Superior temporal gyrus (tissue), 1 donor: ENCODE results near the gene ZSWIM4.
"Not testable (repeated sequence)": the region's sequence is repeated elsewhere in the genome, so short reads cannot be mapped to it uniquely, and the experiment has no call there.

Source experiments
- DNase-seq: peaks from one replicate; pipeline ENCODE4 v3.0.0-alpha.2; 2016; ENCODE audit errors: extremely low spot score

ZSWIM4 gene

DNA sequence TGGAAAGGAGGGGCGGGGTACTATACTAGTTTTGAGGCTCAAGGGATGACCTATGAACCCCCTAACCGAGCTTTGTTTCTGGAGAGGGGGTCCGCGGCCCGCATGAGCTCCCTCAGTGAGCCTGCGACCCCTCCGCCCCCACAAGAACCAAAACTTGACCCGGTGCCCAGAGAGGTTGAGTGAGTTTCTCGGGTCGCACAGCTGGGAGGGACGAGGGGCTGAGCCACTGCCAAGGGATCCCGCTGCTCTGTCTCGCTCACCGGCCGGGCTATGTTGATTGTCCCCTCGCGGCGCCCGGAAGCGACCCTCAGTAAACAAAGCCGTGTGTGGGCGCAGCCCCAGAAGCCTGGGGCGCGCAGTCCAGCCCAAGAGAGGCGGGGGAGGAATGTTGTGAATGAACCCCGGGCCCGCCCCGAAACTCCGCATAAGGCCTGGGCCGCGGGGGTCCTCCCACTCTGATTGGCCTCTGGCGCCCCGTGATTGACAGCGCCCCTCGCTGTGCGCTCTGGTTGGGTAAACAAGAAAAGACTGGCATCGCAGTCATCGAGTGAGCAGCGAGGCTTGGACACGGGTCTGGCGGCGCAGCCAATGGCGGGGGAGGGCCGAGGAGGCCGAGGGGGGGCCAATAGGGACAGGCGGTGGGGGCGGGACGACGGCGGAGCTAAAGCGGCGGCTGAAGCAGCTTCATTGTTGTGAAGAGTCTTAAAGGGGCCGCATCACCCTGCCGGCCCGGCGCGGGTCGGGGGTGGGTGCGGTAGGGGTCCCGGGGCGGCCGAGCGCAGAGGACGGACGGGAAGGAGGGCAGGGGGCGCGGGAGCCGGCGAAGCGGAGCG lies at the start of gene ZSWIM4:
TSS of gene ZSWIM4 (plus strand) at position 687 of the 833 bp plus-strand sequence. CDS start 206 bp downstream, outside the sequence.
- peak; percentile 99 for DNase-seq

DNA sequence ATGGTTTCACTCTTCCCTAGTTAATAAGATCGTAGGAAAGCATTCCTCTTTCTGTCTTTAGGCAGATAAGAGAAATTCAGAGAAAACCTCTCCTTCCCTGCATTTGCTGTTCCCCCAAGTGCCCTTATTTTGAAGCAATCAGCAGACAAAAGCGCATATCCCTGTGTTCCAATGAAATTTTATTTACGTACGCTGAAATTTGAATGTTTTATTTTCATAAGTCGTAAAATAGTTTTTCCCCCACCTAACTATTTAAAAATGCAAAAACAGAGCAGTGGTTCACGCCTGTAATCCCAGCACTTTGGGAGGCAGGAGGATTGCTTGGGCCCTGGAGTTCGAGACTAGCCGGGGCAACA lies 48.2 kb upstream of the ZSWIM4 start:
- DNase-seq, result no peak

DNA sequence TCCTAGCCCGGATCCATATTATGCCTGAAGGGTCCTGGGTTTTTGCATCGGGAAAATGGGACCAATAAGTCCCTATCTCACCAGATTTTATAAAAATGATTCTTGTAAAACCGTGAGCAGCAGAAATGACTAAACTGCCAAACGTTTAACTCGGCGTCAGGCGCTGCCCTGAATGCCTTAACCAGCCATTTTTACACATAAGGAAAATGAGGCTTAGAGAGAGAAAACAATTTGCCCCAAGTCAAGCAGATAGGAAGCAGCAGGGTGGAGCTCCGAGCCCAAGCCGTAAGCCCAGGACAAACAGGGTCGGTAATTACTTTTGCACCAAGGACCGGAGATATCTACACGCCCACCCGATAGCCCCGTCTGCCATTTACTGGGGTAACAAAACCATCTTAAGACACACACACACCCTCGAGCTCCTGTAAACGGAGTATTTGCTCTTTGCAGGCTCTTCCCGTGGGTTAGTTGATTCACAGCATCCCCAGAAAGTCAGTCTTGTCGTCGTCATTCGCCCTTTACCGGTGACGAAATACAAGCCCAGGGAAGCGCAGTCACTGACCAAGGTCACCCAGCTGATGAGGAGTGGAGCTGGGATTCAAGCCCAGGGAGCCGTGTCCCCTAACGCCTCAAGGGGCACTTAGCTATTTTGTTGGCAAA lies 46.9 kb upstream of the ZSWIM4 start:
- DNase-seq, result peak; percentile 29

DNA sequence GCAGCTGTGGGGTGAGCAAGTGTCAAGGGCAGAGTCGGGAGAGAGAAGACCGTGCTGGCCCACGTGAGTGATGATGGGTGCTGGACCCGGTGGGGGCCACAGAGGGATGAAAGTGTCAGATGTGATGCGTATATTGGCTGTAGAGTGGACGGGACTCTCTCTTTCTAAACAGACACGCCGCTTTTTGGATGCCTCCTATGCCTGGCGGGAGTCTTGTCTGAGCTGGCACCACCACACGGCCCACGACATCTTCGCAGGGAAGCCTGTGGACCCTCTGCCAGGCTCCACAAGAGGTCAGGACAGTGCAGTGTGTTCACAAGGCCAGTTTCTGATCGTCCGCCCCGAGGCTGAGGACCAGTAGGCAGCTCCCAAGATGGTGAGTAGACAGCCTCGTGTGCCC lies 43.8 kb upstream of the ZSWIM4 start:
- DNase-seq, result no peak

DNA sequence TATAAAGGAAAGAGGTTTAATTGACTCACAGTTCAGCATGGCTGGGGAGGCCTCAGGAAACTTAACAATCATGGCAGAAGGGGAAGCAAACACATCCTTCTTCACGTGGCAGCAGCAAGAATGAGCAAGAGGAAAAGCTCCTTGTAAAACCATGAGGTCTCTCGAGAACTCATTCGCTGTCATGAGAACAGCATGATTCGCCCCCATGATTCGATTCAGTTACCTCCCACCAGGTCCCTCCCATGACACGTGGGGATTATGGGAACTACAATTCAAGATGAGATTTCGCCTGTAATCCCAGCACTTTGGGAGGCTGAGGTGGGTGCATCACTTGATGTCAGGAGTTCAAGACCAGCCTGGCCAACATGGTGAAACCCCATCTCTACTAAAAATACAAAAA lies 41.6 kb upstream of the ZSWIM4 start:
- DNase-seq, result not testable (repeated sequence)

DNA sequence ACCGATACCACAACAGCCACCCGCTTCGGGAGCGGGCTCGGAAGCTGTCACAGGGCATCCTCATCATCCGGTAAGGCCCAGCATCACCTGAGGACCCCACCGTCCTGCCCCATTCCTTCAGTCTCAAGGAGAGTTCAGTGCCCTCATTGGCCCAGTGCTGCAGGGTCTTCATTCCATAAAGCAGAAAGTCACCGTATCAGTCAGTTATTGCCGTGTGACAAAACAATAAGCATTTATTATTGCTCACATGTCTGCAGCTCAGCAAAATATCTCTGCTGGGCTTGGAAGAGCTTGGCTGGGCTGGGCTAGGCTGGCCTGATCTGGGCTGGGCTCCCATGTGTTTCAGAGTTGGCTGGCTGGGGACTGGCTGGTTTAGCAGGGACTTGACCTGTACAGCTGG lies 39.0 kb upstream of the ZSWIM4 start:
- no peak for DNase-seq

DNA sequence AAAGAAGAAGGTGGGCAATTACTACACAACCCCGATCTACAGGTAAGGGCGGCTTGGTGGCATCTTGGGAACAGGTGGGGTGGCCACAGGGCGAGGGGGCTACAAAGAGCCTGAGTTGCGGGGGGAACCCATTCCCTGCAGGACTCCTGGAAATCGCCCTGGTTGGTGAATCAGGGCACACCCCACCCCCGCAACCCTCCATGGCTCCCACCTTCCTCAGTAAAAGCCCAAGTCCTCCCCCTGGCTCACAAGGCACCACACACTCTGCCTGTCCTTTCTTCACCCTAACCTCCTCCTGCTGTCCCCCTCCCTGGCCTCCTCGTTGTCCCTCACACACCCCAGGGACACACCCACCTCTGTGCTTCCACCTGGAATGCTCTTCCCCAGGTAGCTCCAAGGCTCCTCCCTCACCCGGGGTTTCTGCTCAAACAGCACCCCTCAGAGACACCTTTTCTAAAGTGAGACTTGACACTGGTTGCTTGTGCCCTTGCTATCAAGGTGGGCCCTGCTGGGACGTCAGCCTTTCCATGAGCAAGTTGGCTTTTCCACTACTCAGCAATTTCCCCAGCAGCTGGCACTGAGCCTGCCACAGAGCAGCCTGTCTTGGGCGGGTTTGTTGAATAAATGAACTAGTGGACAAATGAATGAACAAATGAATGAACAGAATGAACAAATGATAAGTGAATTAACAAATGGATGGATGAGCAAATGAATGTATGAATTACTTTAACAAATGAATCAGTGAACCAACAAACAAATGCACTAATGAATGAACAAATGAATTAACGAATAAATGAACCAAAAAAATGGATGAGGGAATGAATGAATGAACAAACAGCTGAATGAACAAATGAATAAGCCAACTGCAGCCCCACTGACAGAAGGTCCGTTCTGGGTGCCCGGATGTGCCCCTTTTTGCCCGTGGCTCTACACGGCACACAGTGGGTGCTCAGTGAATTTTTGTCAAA lies 37.2 kb upstream of the ZSWIM4 start:
- no peak for DNase-seq

DNA sequence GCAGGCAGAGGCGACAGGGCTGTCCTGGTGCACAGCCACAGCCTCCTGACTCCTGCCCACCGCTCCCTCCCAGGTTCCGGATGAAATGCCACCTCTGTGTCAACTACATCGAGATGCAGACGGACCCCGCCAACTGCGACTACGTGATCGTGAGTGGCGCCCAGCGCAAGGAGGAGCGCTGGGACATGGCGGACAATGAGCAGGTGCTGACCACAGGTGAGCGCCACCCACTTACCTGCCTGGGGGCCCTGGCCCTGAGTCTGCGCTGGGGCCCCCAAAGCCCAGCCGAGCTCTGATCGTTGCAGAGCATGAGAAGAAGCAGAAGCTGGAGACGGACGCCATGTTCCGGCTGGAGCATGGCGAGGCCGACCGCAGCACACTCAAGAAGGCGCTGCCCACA lies 36.4 kb upstream of the ZSWIM4 start:
- no peak for DNase-seq

DNA sequence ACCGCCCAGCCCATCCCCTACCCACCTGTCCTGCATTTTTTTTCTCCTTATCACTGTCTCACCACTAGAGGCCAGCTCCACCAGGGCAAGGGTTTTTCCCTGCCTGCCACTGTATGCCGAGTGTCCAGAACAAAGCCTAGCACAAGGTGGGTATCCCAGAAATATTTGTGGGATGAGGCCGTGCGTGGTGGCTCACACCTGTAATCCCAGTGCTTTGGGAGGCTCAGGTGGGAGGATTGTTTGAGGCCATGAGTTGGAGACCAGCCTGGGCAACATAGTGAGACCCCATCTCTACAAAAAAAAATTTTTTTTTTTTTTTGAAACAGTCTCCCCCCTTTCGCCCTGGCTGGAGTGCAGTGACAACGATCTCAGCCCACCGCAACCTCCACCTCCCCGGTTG lies 33.8 kb upstream of the ZSWIM4 start:
- DNase-seq, result no peak

DNA sequence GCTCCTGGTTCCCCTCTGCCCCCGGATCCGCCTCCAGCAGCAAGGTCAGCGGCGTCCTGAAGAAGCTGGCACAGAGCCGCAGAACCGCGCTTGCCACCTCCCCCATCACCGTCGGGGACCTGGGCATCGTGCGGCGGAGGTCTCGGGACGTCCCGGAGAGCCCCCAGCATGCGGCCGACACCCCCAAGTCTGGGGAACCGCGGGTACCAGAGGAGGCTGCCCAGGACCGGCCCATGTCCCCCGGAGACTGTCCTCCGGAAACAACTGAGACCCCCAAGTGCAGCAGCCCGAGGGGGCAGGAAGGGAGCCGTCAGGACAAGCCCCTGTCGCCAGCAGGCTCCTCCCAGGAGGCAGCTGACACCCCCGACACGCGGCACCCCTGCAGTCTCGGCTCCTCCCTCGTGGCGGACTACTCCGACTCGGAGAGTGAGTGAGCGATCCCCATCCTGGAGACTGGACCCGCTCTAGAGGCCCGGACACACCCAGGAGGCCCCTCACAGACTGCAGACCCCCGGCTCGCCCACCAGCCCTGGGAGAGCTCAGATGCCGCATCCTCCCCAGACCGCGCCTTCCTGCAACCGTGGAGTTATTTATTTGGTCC lies 32.5 kb upstream of the ZSWIM4 start:
- DNase-seq, result no peak

DNA sequence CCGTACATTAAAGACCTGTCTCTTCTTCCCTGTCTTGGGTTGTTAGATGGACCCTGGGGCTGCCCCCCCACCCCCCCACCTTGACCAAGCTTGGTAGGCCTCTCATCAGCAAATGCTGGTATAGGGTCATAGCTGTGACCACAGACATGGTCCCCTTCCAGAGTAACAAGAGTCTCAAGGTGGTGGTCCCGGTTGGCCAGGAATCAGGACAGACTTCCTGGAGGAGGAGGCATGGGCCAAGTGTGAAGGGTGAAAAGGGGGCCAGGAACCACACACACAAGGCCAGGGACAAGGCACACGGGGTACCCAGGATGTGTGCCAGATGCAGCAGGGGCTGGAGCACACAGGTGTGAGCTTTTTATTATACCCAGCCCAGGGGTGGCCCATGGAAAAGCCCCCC lies 32.0 kb upstream of the ZSWIM4 start:
- no peak for DNase-seq

DNA sequence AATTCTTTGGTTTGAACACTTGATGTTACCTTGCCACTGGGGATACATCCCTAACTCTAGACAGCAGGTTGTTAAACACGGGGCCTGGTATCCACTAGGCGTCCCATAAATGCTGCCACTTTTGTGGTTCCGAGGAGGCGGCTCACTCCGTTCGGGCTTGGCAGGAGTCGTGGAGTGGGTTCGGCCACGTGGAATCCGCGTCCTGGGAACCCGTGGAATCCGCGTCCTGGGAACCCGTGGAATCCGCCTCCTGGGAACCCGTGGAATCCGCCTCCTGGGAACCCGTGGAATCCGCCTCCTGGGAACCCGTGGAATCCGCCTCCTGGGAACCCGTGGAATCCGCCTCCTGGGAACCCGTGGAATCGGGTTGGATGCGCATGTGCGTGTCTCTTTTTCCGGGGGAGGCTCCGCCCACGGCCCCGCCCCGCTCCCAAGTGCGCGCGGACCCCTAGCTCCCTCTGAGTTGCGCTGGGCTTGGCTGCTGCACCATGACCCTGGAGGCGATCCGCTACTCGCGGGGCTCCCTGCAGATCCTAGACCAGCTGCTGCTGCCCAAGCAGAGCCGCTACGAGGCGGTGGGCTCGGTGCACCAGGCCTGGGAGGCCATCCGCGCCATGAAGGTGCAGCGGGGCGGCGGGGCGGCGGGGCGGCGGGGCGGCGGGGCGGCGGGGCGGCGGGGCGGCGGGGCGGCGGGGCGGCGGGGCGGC lies 31.0 kb upstream of the ZSWIM4 start, which contains the start of gene MRI1:
TSS of gene MRI1 (plus strand) at position 422 of the 707 bp plus-strand sequence. CDS start at position 489, 67 bp downstream.
- peak; percentile 81 for DNase-seq

DNA sequence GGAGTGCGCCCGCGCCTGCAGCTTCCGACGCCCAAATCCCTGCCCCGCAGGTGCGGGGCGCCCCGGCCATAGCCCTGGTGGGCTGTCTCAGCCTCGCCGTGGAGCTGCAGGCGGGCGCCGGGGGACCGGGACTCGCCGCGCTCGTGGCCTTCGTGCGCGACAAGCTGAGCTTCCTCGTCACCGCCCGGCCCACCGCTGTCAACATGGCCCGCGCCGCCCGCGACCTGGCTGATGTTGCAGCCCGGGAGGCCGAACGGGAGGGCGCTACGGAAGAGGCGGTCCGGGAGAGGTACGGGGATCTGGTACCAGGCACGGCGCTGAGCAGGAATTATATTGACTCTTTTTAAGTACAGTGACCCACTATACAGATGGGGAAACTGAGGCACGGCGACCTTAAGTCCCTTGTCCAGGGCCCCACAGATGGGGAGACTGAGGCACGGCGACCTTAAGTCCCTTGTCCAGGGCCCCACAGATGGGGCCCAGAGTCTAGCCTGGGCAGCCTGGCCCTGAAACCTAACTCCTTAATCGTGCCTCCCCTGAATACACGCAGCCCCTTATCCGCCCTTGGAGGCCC lies 30.3 kb upstream of the ZSWIM4 start:
- no peak for DNase-seq

DNA sequence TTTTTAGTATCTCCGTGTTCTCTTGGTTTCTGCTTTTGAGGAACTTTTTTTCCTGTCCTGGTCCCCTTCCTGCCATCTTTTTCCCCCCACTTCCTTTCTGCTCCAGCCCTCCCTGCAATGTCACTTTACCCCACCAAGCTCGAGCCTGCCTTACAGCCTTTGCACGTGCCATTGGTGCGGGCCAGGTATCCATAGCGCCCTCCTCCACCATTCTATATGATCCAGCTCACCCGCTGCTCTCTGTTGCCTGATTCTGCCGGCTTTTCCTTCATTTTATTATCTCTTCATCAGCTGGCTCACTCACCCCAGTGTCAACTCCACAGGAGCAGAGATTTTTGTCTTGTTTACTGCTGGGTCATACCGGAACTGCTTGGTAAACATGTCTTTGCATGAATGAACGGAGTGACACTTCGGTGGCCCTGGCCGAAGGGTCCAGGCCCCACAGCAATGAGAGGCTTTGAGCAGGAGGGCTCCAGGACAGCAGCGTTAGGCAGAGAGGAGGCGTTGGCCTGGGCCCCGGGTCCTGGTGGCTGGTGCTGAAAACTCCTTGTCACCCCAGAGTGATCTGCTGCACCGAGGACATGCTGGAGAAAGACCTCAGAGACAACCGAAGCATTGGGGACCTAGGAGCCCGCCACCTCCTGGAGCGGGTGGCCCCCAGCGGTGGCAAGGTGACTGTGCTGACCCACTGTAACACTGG lies 29.7 kb upstream of the ZSWIM4 start:
- DNase-seq, result no peak

DNA sequence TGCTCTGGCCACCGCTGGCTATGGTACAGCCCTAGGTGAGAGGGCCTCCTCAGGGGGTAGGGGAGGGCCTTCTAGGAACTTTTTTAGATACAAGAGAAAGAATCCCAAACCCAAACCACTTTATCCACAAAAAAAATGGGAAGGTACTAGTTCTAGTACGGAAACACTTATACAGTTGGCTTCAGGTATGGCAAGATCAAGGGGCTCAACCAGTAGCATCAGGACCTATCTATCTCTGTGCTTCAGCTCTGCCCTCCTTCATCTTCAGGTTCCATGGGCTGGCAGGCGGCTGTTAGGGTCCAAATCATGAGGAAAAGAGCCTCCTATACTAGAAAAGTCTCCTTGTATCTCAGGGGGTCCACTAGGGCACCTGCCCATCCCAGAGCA lies 29.2 kb upstream of the ZSWIM4 start:
- no peak for DNase-seq

DNA sequence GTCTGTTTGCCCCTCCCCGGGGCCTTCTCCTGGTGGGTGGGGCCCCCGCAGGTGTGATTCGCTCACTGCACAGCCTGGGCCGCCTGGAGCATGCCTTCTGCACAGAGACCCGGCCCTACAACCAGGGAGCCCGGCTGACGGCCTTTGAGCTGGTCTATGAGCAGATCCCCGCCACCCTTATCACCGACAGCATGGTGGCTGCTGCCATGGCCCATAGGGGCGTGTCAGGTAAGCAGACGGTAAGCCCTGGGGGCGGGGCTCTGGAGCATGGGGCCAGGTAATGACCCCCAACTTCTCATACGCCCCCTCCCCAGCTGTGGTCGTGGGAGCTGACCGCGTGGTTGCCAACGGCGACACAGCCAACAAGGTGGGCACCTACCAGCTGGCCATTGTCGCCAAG lies 26.7 kb upstream of the ZSWIM4 start:
- DNase-seq, result no peak

DNA sequence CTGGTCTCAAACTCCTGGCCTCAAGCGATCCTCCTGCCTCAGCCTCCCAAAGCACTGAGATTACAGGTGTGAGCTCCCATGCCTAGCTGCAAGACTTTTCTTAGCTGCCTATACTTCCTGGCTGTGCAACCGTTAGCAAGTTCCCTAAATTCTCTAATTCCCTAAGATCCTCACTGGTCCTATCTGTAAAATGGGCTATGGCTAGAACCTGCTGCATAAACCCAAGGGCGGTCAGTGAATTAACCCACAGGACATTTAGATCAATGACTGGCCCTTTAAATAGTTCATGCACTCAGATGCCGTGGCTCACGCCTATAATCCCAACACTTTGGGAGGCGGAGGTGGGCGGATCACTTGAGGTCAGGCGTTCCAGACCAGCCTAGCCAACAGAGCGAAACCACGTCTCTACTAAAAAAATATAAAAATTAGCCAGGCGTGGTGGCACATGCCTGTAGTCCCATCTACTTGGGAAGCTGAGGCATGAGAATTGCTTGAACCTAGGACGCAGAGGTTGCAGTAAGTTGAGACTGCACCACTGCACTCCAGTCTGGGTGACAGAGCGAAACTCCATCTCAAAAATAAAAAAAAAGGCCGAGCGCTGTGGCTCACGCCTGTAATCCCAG lies 25.1 kb upstream of the ZSWIM4 start:
- DNase-seq, result no peak

DNA sequence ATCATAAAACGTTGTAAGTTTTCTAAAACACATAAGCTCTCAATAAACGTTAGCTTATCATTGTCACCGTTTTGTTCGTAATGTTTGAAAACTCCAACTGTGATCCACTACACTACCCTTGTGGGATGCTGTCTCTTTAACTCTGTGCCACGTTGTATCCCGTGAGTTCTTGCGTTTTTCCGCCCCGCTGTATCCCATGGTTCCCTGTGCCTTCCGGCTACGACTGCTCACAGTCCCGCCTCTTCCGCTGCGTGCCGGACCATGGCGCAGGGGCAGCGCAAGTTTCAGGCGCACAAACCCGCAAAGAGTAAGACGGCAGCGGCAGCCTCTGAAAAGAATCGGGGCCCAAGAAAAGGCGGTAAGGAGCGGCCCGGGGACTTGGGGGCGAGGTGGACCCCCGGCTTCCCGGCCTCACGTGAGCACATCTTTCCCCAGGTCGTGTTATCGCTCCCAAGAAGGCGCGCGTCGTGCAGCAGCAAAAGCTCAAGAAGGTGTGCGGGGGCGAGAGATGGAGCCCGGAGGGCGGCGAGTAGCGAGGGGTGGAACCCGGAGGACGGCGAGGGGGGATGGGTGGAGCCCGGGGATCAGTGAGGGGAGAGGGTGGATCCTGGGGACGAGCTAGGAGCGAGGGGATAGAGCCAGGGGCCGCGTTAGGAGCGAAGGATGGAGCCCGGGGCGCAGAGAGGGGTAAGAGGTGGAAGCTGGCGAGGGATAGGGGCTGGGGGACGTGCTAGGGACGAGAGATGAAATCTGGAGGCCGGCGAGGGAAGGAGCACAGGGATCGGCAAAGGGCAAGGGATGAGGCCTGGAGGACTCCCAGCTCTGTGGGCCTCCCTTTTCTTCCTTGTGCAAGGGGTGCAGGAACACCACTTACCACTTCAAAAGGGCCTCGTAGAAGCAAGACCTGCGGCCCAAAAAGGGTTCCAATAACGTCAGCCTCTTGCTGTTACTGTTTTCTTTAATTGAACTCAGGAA lies 20.7 kb upstream of the ZSWIM4 start, which contains the start of gene C19orf53:
TSS of gene C19orf53 (plus strand) at position 240 of the 975 bp plus-strand sequence. CDS start at position 262, 22 bp downstream.
- peak; percentile 99 for DNase-seq
